Small intestine (tissue), 7 donors: Measurements from ENCODE around the gene IER5. TPM values are rescaled to one million over a fixed set of nuclear protein-coding genes. Genes with fewer than 3 reads are reported as not detected.

Experiments
- DNase-seq, 2 donors: peaks; one replicate each; pipeline versions ENCODE4 v3.0.0 to v3.0.0-alpha.2; 2013
- FAIRE-seq: peaks from 2 replicates; lab custom pipeline; 2012; peaks lifted over from hg19 to GRCh38; lab: Jason Lieb, UNC
- H3K27ac ChIP-seq, 3 donors: one replicate each; pipeline ENCODE4 v1.5.1; 2013; ENCODE audit warnings: low read length in 2 of 3, mild to moderate bottlenecking in 2 of 3, control low read depth in 1 of 3, inconsistent platforms in 1 of 3, low read depth in 1 of 3, moderate library complexity in 1 of 3
- H3K27me3 ChIP-seq, 3 donors: one replicate each; pipeline ENCODE4 v1.6.1; 2013; ENCODE audit warnings: low read length in 3 of 3, inconsistent platforms in 1 of 3; ENCODE audit not compliant: control insufficient read depth in 3 of 3, insufficient read depth in 3 of 3
- H3K36me3 ChIP-seq, 3 donors: one replicate each; pipeline ENCODE4 v1.6.1; 2013; ENCODE audit warnings: low read length in 3 of 3, inconsistent platforms in 1 of 3, low read depth in 1 of 3, mild to moderate bottlenecking in 1 of 3, moderate library complexity in 1 of 3; ENCODE audit not compliant: control insufficient read depth in 3 of 3, insufficient read depth in 2 of 3
- H3K4me1 ChIP-seq, 3 donors: one replicate each; pipeline ENCODE4 v1.6.1; 2013; ENCODE audit warnings: low read length in 2 of 3, inconsistent platforms in 1 of 3, low read depth in 1 of 3, mild to moderate bottlenecking in 1 of 3, moderate library complexity in 1 of 3; ENCODE audit not compliant: control insufficient read depth in 3 of 3, insufficient read depth in 2 of 3
- H3K4me3 ChIP-seq, 3 donors: one replicate each; pipeline ENCODE4 v1.5.1; 2013; ENCODE audit warnings: low read length in 3 of 3, control low read depth in 1 of 3, inconsistent platforms in 1 of 3, low read depth in 1 of 3, mild to moderate bottlenecking in 1 of 3, moderate library complexity in 1 of 3
- H3K9me3 ChIP-seq, 2 donors: one replicate each; pipeline ENCODE4 v1.6.1; 2013; ENCODE audit warnings: low read depth in 1 of 2, low read length in 1 of 2; ENCODE audit not compliant: control insufficient read depth in 2 of 2, insufficient read depth in 1 of 2
- WGBS, 3 donors: extraction: QIAGEN DNeasy Blood & Tissue Kit; methylation state at CpG; one replicate each; pipeline ENCODE4 v1.1.7; 2013; 5-methylcytosine and 5-hydroxymethylcytosine counted together
- polyA plus RNA-seq, 4 donors: library from polyadenylated mRNA; stranded (reverse) in 3 of 4; unstranded in 1 of 4; fragments of 200-250 nt in 3 of 4; fragments of 120-200 nt in 1 of 4; gene quantifications; one replicate each; pipeline versions ENCODE4 v1.2.1 to v1.2.3, GENCODE V29; 2013
- donor health status: healthy with polysubstance abuse.
- donor health status: control.
- donor health status: control.
- donor health status: Bipolar disorder and iron deficiency.
- donor health status: healthy.

IER5 gene
- polyA plus RNA-seq, 4 donors, result 4.5 to 8.9 (median 6.3) TPM

DNA sequence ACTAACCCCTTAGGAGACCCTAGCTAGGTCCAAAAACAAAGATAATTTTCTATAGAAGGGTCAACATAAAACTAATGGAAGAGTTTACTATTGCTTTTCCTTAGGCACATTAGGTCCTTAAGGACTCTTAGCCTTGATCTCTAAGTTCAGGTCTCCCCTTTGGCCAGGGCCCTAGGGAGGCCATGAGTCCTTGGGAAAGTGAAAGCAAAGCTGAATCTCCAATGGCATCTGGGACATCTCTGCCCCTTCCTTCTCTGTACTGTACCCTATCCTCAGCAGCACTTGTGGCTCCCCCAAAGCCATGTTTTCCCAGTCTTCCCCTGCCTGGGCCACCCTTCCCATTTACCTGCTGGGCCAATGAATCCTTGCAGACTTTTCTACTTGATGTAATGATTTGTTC lies 14.3 kb downstream of the IER5 start:
- no peaks in the 10 kb centered on the region for H3K36me3 ChIP-seq
- H3K27ac ChIP-seq, result no peak overlapping the region
- DNase-seq (peak in 1 of 2 donors; percentile 55), FAIRE-seq (no peak)
- peaks cover 0 to 12% (median 0%) of the 10 kb centered on the region in 3 donors for H3K27me3 ChIP-seq
- no peaks in the 10 kb centered on the region for H3K9me3 ChIP-seq
- H3K4me1 ChIP-seq, result peaks cover 0 to 24% (median 22%) of the 10 kb centered on the region in 3 donors
- H3K4me3 ChIP-seq, result no peak overlapping the region

DNA sequence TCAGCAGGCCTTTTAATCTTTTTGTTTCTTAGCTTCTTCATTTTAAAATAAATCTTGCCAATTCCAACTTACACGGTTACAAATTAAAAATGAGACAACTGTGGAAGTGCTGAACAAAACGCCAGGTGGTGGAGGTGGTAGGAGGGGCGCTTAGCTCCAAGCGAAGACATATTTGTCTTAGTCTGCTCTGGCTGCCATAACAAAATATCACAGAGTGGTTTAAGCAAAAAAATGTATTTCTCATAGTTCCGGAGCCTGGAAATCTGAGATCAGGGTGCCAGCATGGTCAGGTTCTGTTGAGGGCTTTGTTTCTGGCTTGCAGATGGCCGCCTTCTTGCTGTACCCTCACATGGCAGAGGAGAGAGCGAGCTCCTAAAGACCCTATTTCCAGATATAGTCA lies 14.9 kb downstream of the IER5 start:
- FAIRE-seq (no peak), DNase-seq (no peak)
- Histone ChIP-seq H3K36me3 (no peaks in the 10 kb centered on the region), H3K27ac (no peak overlapping the region), H3K9me3 (no peaks in the 10 kb centered on the region), H3K4me3 (no peak overlapping the region), H3K27me3 (peaks cover 0 to 12% (median 0%) of the 10 kb centered on the region in 3 donors), H3K4me1 (peaks cover 0 to 28% (median 24%) of the 10 kb centered on the region in 3 donors)
- WGBS, 3 donors, result 95 to 96% (median 95%) methylated on average over 7 of the region's 7 CpGs

DNA sequence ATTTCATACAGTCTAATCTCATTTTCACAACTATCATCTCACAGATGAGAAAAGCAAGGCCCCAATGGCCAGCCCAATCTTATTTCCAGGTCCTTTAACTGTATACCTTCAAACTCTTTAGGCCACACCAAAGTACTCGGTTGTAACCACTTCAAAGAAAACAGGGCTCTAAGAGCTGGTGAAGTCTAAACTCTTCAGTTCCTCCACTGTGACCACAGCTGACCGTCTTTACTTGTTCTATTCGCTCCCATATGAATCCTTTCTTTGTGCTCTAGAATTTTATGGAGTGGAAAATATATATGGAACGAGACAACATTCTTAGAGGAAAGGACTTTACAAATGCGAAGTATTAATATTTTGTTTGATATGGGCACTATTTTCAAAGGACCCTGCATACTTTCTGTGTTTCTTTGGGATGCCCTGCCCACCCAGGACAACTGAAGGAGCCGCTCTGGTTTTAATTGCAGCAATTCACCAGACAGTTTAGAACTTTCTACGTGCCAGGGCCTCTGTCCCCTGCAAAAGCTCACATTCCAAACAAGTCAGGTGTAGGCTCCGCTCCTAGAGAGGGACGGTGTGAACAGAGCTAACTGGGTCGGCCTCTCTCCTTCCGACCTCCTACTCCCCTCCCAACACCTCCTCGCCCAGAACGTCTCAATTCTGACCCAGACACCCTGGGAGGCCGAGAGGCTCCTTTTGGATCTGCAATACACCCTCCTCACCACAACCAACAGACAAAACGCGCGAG lies 15.7 kb downstream of the IER5 start:
- Histone ChIP-seq H3K27me3 (peaks cover 0 to 12% (median 0%) of the 10 kb centered on the region in 3 donors), H3K9me3 (no peaks in the 10 kb centered on the region), H3K36me3 (no peaks in the 10 kb centered on the region), H3K27ac (peak overlapping the region in 2 of 3 donors; percentile 79 to 93), H3K4me1 (peaks cover 0 to 35% (median 24%) of the 10 kb centered on the region in 3 donors), H3K4me3 (peak overlapping the region; percentile 50 to 81 (median 67))
- 25 to 33% (median 27%) methylated on average over 17 of the region's 17 CpGs for WGBS, 3 donors
- FAIRE-seq, result no peak
- no peak for DNase-seq

DNA sequence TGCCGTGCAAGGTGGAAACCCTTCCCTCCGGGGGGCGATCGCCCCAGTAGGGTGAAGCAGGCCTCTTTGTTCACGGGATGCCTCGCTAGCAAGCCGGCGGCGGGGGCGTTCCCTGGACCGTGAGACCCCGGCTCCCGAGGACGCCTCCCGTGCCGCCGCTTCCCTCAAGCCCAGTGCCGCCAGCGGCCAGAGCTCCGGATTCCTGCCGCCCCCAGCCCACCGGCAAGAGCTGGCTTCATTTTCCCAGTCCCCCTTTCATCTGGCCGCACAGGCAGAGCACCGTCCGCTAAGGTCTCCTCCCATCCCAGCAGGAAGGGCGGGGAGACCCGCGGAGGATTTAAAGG lies 16.3 kb downstream of the IER5 start:
- DNase-seq, result no peak
- peak overlapping the region; percentile 22 to 93 (median 79) for H3K27ac ChIP-seq
- no peaks in the 10 kb centered on the region for H3K9me3 ChIP-seq
- peaks cover 0 to 8% (median 0%) of the 10 kb centered on the region in 3 donors for H3K27me3 ChIP-seq
- H3K4me1 ChIP-seq, result peaks cover 0 to 30% (median 22%) of the 10 kb centered on the region in 3 donors
- peak overlapping the region; percentile 50 to 81 (median 67) for H3K4me3 ChIP-seq
- FAIRE-seq, result no peak
- no peaks in the 10 kb centered on the region for H3K36me3 ChIP-seq
- WGBS, 3 donors, result 1% methylated on average over 25 to 28 of the region's 28 CpGs

DNA sequence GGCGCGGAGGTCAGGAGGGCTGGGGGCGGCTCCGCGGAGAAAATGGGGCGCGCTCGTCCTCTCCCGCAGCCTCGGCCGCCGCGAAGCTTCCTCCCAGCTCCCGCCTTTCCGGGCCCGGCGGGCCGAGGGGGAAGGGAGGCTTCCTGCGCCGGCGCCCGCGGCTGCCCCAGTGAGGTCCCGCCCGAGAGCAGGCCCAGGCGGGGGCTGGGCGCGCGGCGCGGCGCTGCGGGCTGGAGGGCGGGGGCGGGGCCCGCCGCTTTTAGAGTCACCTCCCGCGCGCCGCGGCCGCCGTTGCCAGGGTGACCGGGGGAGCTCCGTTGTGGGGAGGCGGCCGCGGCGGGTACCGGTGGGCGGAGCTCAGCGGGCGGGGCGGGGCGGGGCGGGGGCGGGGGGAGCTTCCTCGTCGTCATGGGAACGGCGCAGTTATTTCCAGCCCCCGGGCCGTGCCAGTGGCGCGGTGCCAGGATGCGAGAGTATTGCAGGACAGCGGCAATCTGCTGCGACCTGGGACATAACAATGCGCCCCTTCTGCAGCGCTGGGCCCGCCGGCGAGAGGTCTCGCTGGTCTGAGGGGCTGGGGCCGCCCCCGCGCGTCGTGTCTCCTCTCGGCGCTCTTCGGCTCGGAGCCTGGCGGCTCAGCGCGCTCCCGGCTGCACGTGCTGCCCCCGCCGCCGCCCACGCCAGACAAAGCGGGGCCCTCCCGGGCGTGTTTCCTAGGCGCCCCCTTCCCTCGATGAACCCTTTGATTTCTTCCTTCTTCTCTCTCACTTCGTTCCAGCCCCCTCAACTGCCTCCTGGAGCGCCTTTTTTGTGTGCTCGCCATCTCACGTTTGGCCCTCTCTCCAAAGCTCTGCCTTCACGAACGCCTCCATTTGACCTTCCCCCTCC lies 16.9 kb downstream of the IER5 start:
- peaks cover 0 to 25% (median 20%) of the 10 kb centered on the region in 3 donors for H3K4me1 ChIP-seq
- no peaks in the 10 kb centered on the region for H3K36me3 ChIP-seq
- FAIRE-seq, result no peak
- H3K4me3 ChIP-seq, result peak overlapping the region; percentile 50 to 81 (median 67)
- peak overlapping the region; percentile 22 to 93 (median 79) for H3K27ac ChIP-seq
- 1 to 2% (median 2%) methylated on average over 64 to 104 of the region's 104 CpGs for WGBS, 3 donors
- peaks cover 0 to 7% (median 0%) of the 10 kb centered on the region in 3 donors for H3K27me3 ChIP-seq
- peak; percentile 82 to 89 for DNase-seq
- H3K9me3 ChIP-seq, result no peaks in the 10 kb centered on the region

DNA sequence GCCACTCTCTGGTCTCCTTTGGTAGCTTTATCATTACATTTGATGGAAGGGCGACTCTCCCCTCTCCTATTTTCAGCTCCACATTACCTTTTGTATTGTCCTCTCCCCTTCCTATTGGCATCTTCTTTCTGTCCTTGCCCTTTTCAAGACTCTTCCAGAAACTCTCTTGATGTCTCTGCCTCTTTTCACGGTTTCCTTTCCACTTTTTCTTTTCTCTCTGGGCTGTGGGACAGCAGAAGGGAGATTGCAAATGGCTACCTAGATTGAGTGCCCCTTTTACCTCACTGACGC lies 17.5 kb downstream of the IER5 start:
- 48 to 60% (median 59%) methylated on average over 3 of the region's 3 CpGs for WGBS, 3 donors
- H3K27me3 ChIP-seq, result peaks cover 0 to 3% (median 0%) of the 10 kb centered on the region in 3 donors
- FAIRE-seq, result no peak
- no peaks in the 10 kb centered on the region for H3K9me3 ChIP-seq
- peak overlapping the region in 2 of 3 donors; percentile 17 to 68 for H3K27ac ChIP-seq
- H3K4me3 ChIP-seq, result peak overlapping the region in 1 of 3 donors; percentile 32
- H3K36me3 ChIP-seq, result no peaks in the 10 kb centered on the region
- no peak for DNase-seq
- H3K4me1 ChIP-seq, result peaks cover 0 to 25% (median 18%) of the 10 kb centered on the region in 3 donors

DNA sequence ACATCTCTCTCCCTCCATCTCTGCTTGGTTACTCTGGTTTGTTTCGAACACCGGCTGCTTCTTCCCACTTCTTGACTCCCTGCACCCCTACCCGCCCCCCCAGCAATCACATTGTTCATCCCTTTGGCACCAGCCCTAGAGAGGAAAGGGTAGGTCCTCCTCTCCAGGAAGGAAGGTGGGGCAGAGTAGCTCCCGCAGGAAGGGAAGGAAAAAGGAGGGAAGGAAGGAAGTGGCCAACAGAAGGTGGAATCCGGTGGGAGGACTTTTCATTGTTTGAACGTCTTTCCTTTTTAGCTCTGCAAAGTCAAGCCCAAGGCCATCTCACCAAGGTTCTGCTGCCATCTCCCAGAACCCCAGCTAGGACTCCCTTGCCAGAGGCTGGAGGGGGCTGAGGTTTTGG lies 18.0 kb downstream of the IER5 start:
- Histone ChIP-seq H3K4me1 (peaks cover 0 to 23% (median 16%) of the 10 kb centered on the region in 3 donors), H3K9me3 (no peaks in the 10 kb centered on the region), H3K27ac (no peak overlapping the region), H3K27me3 (peaks cover 0 to 3% (median 0%) of the 10 kb centered on the region in 3 donors), H3K4me3 (no peak overlapping the region), H3K36me3 (no peaks in the 10 kb centered on the region)
- no peak for FAIRE-seq
- no peak for DNase-seq
- WGBS, 3 donors, result 63 to 78% (median 76%) methylated on average over 6 of the region's 6 CpGs

DNA sequence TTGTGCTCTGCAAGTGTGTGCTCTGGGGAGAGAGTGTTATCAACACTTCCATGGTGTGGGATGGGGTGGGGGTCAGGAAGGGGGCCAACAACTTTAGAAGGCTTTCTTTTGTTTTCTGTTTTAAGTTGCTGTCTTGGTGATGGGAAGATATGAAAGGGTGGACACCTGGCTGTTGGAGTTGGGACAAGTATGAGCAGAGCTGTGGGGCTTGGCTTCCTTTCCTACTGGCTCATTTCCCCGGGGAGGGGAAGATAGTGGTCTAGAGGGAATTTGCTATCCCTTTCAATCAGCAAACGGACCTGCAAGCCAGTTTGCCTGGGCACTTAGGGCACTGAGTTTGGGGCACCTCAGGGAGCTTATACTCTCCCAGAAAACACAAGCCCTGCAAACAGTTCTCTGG lies 19.2 kb downstream of the IER5 start:
- FAIRE-seq, result no peak
- peaks cover 0 to 3% (median 0%) of the 10 kb centered on the region in 3 donors for H3K27me3 ChIP-seq
- 11 to 46% (median 27%) methylated on average over 2 of the region's 2 CpGs for WGBS, 3 donors

More for the DNA sequence above, 19.2 kb downstream of the IER5 start:
- no peak for DNase-seq
- no peak overlapping the region for H3K4me3 ChIP-seq
- no peaks in the 10 kb centered on the region for H3K9me3 ChIP-seq
- H3K36me3 ChIP-seq, result no peaks in the 10 kb centered on the region
- no peak overlapping the region for H3K27ac ChIP-seq
- H3K4me1 ChIP-seq, result peaks cover 3 to 29% (median 19%) of the 10 kb centered on the region in 3 donors
